Hematopoietic multipotent progenitor cell treated with erythropoietin and hydrocortisone succinate and interleukin-3 and kit ligand, for 6 days (in vitro differentiated cells): ENCODE measurements around the gene ALX4.

Experiments used
- DNase-seq: peaks from one replicate; pipeline ENCODE4 v3.0.0-alpha.2; 2015

ALX4 gene

GRCh38 chr11:44315947-44316658 is 6.2 kb upstream of the ALX4 start:
- no peak for DNase-seq

- DNase-seq: no peak
Measured at GRCh38 chr11:44314733-44315132, 4.8 kb upstream of the ALX4 start.

- no peak for DNase-seq
Measured at GRCh38 chr11:44313761-44314489, 4.0 kb upstream of the ALX4 start.

GRCh38 chr11:44312876-44313275 is 2.9 kb upstream of the ALX4 start:
- DNase-seq: no peak

GRCh38 chr11:44311339-44312261 is 1.7 kb upstream of the ALX4 start:
- DNase-seq: no peak

- DNase-seq: no peak
Measured at GRCh38 chr11:44310463-44311272, 729 bp upstream of the ALX4 start.

GRCh38 chr11:44310206-44310462 is 195 bp upstream of the ALX4 start:
- DNase-seq: no peak

GRCh38 chr11:44308923-44309477 is 939 bp downstream of the ALX4 start:
- DNase-seq: no peak

- no peak for DNase-seq
Measured at GRCh38 chr11:44308256-44308922, 1.6 kb downstream of the ALX4 start.

GRCh38 chr11:44307340-44308099 is 2.4 kb downstream of the ALX4 start:
- DNase-seq: no peak

GRCh38 chr11:44306918-44307244 is 3.1 kb downstream of the ALX4 start:
- DNase-seq: no peak

GRCh38 chr11:44306052-44306917 is 3.7 kb downstream of the ALX4 start:
- DNase-seq: no peak

GRCh38 chr11:44305470-44306051 is 4.4 kb downstream of the ALX4 start:
- DNase-seq: peak; percentile 38

- no peak for DNase-seq
Measured at GRCh38 chr11:44305026-44305469, 4.9 kb downstream of the ALX4 start.

GRCh38 chr11:44304091-44305025 is 5.6 kb downstream of the ALX4 start:
- DNase-seq: no peak

GRCh38 chr11:44303401-44303938 is 6.5 kb downstream of the ALX4 start:
- no peak for DNase-seq

GRCh38 chr11:44301564-44302271 is 8.2 kb downstream of the ALX4 start:
- no peak for DNase-seq
